Cardiac fibroblast (primary cell): Measurements from ENCODE around the gene FUT4.
"Not testable (repeated sequence)": the region's sequence is repeated elsewhere in the genome, so short reads cannot be mapped to it uniquely, and the experiment has no call there.

Source experiments
- DNase-seq, 2 donors: peaks; one replicate each; pipeline versions ENCODE4 v3.0.0 to v3.0.0-alpha.2; 2010; ENCODE audit warnings: low read depth in 2 of 2
- H3K4me3 ChIP-seq, 2 donors: replicated peaks in 1 of 2; 1 replicate in 1 of 2; 2 replicates in 1 of 2; pipeline ENCODE4 v1.5.1; 2011; ENCODE audit warnings: low read depth in 2 of 2, low read length in 2 of 2, mild to moderate bottlenecking in 2 of 2, moderate library complexity in 1 of 2
- CTCF ChIP-seq: IDR thresholded peaks from one replicate; pipeline ENCODE4 v1.5.1; 2011; ENCODE audit warnings: low read depth, mild to moderate bottlenecking, low read length, inconsistent platforms

The FUT4 gene

GRCh38 chr11:94560834-94561233, 17.1 kb downstream of the FUT4 start:
- TF ChIP-seq CTCF: no peak
- no peak for DNase-seq
- H3K4me3 ChIP-seq: no peak overlapping the region

DNA sequence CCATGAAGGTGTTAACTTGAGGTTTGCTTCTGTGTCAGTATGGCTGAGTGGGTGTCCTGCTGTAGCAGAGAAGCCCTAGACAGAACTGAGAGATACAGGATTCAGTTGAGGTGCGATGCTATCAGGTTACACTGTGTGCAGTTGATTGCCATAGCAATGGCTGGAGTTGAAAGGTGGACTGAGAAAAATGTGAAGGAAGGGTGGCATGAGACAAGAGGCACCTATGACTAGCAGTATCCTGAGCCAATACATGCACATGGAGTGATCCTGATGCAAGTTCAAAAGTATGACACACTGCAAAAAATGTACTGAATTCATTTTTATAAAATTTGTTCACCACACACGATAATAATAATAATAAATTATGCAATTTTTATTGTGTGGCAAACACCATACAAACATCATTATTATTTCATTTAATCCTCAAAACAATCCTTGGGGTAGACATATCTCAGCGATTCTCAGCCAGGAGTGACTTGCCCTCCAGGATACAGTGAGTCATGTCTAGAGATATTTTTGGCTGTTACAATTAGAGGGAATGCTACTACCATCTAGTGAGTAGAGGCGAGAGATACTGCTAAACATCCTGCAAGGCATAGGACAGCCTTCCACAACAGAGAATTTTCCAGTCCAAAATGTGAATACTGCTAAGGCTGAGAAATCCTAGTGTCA, 19.6 kb downstream of the FUT4 start:
- TF ChIP-seq CTCF: peak; percentile 44
- H3K4me3 ChIP-seq: no peak overlapping the region
- peak; percentile 73 to 84 for DNase-seq

GRCh38 chr11:94563848-94564467, 20.2 kb downstream of the FUT4 start:
- TF ChIP-seq CTCF: no peak
- no peak overlapping the region for H3K4me3 ChIP-seq
- no peak for DNase-seq

- TF ChIP-seq CTCF: no peak
- DNase-seq: no peak
- no peak within 1 kb of the TSS for H3K4me3 ChIP-seq
Observed at GRCh38 chr11:94567181-94567670, 23.5 kb downstream of the FUT4 start, which contains the start of gene PIWIL4. PIWIL4 (plus strand) TSS chr11:94567368; CDS start chr11:94567519, 151 bp downstream.

- TF ChIP-seq CTCF: no peak
- H3K4me3 ChIP-seq: no peak overlapping the region
- DNase-seq: no peak
Observed at GRCh38 chr11:94568200-94568599, 24.5 kb downstream of the FUT4 start.

DNA sequence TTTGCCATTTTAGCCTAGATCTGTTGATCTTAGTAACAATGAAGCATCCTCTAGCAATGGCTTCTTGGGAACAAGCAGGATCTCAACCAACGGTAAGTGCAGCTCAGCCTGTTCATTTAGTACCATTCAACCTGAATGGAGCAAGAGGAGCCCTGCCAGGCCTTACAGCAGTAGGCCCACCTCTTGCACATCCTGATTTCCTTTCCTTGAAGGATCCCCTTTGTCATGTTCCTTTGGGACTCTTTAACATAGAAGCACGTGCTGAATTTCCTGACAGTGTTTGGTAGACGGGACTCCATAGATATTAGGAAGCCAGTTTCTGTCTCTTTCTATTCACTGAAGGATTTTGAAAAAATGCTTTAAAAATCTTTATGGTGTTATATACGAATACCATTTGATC, 25.0 kb downstream of the FUT4 start:
- no peak for TF ChIP-seq CTCF
- no peak overlapping the region for H3K4me3 ChIP-seq
- DNase-seq: no peak

- not testable (repeated sequence) for DNase-seq, H3K4me3 ChIP-seq
Observed at GRCh38 chr11:94572975-94573374, 29.3 kb downstream of the FUT4 start.
